HUDEP-2 (cell line): ENCODE data around the gene SOCS6.
"Not testable (repeated sequence)": the region's sequence is repeated elsewhere in the genome, so short reads cannot be mapped to it uniquely, and the experiment has no call there.

Experiments used
- DNase-seq, 76 experiments: peaks; one replicate each; lab custom pipeline; 2025; ENCODE audit not compliant: unreplicated experiment in 76 of 76; lab: John Stamatoyannopoulos, UW

The SOCS6 gene, protein sequence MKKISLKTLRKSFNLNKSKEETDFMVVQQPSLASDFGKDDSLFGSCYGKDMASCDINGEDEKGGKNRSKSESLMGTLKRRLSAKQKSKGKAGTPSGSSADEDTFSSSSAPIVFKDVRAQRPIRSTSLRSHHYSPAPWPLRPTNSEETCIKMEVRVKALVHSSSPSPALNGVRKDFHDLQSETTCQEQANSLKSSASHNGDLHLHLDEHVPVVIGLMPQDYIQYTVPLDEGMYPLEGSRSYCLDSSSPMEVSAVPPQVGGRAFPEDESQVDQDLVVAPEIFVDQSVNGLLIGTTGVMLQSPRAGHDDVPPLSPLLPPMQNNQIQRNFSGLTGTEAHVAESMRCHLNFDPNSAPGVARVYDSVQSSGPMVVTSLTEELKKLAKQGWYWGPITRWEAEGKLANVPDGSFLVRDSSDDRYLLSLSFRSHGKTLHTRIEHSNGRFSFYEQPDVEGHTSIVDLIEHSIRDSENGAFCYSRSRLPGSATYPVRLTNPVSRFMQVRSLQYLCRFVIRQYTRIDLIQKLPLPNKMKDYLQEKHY

DNA sequence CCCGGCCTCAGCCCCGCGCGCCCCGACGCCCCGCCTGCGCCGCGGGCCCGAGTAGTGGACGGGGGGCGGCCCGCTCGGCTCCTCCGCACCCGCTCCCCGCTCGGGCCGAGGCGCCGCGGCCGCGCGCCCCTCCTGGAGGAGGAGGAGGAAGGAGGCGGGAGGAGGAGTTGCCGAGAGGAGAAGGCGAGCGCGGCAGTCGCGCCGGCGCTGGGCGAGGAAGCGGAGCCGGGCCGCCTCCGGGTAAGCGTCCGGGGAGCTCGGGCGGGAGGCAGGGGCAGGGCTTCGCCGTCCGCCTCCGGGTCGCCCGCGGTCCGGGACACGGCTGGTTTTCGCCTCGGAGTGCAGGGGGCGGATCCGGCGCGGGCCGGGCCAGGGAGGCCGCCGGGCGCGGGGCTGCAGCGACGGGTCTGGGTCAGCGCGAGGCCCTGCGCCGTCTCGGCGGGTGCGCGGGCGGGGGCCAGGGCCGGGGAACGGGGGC, at the start of gene SOCS6:
SOCS6 (plus strand) TSS at position 195 of the 478 bp plus-strand sequence. CDS start 35,624 bp downstream, outside the sequence.
- peak in 60 of 76 experiments; percentile 1 to 73 (median 44) for DNase-seq

DNA sequence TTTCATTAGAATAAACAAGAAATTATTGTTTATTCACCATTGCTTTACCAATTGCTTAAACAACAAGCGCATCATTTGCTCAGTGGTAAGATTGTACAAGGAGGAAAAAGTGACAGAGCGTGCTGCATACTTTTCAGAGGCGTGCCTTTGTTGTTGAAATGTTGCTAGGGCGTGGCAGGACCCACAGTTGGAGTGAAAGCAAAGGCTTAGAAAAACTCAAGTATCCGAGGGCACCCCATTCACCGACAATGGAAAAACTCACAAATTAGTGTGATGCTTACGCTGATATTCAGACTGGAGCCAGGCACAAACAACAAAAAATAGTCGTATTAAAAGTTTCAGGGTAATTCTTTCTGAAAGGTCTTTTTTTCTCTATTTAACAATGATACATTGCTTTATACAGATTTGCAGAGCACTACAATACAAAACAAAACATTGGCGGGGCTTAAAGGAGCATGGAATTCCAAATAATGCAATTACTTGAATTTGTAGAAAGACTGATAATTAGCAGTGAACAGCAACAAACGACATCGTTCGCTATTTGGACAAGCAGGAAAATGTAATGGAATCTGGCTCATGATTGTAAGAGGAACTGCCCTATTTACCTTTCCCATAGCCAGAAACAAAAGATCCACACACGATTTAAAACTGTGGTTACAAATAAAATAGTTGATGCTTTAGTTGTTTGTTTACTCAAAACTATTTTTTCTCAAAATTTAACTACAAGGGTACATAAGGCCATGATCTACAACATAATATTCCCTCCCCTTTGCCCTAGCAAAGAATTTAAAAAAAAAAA, 45.5 kb upstream of the SOCS6 start:
- DNase-seq = no peak

DNA sequence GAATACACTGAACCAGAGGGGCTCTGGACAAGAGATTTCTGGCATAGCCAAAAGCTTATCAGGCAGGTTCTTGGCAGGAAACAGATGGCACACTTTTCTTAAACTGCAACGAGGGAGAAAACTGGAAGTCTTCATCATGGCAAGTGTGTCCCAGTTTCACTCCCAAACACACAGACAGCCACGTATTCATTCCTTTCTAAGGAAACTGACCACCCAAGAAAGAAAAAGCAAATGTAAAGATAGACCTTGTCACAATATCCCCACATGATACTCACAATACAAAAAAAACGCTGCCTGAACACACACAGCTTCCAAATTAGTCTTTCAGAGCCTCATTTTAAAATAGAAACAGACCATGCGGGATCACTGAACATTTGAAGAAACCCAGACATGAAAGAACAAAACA, 42.8 kb upstream of the SOCS6 start:
- DNase-seq = peak in 1 of 76 experiments; percentile 18

DNA sequence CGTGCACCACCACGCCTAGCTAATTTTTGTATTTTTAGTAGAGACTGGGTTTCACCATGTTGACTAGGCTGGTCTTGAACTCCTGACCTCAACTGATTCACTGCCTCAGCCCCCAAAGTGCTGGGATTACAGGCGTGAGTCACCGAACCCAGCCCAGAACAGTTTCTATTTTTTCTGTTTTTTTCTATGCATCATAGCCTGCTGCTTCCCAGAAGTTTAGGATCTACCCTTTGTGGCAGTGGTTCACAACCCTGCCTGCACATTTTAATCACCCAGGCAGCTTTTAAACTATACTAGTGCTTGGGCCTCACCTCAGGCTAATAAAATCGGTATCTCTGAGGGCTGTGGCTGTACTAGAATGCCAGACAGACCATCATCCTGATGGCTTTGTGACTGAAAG, 39.7 kb upstream of the SOCS6 start:
- no peak for DNase-seq

DNA sequence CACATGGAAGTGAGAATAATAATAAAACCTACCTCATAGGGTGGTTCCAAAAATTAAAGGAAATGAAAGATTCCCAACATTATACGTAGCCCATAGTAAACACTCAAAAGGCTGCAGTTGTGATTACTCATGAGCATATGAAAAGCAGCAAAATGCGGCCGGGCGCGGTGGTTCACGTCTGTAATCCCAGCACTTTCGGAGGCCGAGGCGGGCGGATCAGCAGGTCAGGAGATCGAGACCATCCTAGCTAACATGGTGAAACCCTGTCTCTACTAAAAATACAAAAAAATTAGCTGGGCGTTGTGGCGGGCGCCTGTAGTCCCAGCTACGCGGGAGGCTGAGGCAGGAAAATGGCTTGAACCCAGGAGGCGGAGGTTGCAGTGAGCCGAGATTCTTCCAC, 39.0 kb upstream of the SOCS6 start:
- not testable (repeated sequence) for DNase-seq

DNA sequence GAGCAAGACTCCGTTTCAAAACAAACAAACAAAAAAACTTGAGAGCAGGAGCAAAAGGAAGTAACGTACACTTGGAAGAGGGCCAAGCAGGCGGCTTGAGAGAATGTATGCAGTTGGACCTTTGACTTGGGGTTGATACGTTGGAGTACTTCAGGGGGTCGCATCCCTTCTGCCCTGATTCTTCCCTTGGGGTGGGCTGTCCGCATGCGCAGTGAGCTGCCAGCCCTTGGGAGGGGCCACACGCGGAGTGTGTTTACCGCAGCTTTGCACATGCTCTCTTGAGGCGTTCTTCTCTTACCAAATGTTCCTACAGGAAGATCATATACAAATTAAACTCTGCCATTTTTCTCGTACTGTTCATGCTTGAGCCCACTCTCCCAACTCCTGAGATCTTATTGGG, 38.1 kb upstream of the SOCS6 start:
- DNase-seq = no peak

DNA sequence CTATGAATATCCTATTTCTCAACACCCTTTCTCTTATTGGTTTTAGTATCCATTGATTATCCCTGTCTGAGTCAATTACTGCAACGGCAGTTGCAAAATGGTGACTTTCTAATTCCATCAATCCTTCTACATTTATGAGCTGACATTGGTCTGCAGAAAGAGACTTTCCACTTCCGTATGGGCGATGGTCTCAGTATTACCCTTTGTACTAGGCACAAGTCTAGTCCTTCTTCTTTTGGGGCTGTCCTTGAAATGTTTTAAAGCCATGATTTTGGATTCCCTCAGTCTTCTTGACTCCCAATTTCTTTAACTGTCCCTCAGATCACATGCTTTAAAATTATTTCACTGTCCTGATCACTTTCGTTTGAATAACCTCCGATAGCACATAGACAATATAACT, 32.7 kb upstream of the SOCS6 start:
- no peak for DNase-seq

DNA sequence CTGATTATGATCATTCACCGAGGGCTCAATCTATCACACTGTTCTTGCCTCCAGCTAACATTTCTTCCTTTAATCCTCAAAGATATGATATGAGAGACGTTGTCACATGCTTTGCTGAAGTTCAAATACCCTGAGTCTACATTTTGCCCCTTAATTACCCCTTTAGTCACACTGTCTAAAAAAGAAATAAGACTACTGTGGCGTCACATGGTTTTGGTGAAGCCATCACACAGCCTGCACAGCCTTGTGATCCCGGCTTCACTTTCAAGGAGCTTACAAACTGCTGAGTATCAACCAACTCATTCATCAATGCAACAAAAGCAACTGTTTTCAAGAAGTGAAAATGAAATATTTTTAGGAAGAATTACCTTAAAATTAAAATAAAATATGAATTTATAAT, 31.9 kb upstream of the SOCS6 start:
- no peak for DNase-seq

DNA sequence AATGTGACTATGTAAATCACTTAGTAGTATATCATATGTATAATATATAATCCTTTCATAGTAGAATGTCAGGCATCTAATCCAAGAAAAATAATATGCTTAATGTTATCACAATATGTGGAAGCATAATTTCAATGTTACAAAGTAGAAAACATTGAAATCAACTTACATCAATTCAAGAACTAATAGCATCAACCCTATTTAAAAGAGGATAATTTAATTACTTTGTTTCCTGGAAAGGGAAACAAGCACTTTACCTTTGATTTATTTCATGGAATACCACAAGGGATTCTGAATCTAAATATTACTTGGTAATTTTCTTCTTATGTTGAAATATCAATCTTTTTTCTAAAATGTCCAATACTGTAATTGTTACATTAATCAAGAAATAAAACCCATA, 30.6 kb upstream of the SOCS6 start:
- DNase-seq = no peak

DNA sequence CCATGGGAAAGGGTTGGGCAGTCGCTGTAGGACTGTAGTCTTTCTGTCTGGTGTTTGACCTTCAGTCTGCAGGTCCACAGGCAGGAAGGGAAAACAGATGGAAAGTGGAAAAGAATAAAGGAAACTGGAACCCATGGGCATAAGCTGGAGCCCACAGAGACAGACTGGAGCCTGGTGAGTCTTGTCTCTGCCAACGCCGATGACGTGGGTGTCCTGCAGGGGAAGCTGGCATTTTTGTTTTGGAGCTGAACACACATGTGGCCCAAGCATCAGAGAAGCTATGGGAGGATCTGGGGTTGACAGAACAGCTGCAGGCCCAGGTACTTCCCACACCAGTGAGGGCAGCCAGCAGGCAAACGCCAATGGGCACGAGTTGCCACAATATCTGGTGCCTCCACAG, 28.2 kb upstream of the SOCS6 start:
- no peak for DNase-seq

DNA sequence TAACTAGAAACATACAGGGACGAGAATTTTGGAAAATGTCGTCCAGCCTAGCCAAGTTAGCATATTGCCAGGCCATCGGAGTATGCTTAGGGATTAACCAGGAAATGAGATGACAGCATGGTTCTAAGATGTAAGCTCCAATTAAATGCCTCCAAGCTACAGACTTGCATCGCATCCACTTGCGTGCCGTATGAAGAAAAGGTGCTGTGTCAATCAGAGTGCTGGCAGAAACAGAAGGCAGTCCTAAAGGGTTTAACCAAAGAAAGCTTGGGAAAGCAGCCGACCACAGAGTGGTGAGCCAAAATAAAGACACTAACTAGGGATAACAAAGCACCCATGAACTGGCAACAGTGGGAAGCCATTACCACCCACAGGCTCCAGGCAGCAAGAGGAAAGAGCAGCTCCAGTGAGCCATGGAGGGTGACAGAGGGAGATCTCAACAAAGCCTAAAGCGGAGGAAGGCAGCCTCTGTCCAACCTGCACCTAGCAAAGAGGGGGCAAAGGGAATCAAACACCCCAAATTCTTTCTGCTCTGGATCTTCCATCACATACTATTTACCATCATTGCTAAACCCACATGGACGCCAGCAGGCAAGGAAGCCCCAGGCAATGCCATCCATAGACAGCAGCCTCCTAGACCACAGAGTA, 27.6 kb upstream of the SOCS6 start:
- DNase-seq = no peak

DNA sequence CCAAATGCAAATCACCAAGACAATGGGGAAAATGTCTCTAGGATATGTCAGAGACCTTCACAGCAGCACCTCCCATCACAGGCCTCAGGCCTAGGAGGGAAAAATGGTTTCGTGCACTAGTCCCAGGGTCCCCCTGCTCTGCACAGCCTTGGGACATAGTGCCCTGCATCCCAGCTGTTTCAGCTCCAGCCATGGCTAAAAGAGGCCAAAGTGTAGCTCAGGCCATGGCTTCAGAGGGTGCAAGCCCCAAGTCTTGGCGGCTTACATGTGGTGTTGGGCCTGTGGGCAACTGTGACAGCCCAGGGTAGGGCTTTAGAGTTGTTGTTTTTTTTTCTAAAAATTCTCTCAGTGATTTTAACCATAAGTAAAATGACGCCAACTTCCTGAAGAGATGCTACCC, 25.5 kb upstream of the SOCS6 start:
- DNase-seq = no peak

DNA sequence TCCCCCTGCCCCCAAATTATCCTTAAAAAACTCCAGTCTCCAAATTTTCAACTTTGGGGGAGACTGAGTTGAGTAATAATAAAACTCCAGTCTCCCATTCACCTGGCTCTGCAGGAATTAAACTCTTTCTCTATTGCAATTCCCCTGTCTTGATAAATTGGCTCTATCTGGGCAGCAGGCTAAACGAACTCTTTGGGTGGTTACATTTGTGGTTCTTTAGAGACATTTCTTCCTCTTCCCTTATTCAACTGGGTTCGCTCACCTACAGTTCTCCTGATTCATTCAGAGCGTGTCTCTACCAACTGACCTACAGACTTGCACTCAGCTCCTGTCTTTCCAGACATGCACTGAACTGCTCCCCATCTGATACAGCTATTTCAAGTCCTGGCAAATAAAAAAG, 17.1 kb upstream of the SOCS6 start:
- no peak for DNase-seq

DNA sequence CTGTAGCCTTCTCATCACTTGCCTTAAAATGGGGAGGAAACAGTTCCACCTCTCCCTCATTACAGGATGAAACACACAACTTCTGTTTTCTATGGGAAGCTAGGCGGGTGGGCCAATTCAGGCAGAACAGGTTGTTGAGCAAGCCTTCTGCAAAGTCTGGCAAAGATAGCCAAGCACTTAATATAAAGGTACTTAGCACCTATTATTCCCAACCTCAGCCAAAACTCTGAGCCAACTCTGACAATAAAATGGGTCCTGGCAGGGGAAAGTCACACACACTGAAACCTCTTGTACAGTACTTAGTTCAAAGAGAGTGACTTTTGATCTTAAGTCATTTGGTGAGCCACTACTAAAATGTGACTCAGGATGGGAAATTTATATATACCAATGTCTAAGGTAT, 15.8 kb upstream of the SOCS6 start:
- no peak for DNase-seq

DNA sequence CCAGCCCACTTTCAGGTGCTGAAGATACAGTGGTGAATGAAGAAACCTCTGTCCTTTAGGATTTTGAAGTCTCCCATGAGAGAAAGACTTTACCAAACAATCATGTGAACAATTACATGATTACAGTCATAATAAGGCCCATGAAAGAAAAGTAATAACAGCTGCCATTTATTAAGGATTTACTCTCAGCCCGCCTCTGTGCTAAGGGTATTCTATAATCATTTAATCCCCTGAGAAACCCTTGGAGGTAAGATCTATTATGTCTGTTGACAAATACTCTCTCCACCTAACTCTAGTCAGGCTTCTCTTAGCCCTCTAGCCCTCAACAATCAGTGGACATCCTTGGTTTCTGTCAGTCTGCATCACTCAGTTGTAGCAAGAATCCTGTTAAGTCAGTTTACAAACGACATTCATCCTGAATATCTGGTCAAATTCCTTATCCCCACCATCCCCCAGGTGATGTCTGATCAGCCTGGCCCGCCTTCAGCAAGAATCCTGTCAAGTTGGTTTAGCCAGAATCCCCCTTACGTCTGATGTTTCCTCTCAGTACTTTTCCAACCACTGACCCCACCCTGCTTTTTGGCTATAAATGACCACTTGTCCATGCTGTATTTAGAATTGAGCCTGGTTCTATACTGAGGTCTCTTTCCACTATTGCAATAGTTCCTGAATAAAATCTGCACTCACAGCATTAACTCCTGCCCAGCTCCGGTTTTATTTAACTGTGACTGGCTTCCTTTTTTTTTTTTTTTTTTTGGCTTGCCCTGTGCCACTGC, 12.2 kb upstream of the SOCS6 start:
- DNase-seq = no peak

DNA sequence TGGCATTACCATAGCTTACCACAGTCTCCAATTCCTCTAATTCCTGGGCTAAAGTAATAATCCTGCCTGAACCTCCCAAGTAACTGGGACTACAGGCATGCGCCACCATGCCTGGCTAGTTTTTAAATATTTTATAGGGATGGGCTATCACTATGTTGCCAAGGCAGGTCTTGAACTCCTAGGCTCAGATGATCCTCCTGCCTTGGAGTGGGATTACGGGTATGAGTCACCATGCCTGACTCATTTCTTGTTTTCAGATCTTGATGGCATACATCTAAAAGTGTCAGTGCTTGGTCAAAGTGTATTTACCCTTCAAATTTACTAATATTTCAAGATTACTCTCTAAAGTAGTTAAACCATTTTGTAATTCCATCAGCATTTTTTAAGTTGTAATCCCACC, 9.4 kb upstream of the SOCS6 start:
- DNase-seq = peak in 2 of 76 experiments; percentile 14 to 18

DNA sequence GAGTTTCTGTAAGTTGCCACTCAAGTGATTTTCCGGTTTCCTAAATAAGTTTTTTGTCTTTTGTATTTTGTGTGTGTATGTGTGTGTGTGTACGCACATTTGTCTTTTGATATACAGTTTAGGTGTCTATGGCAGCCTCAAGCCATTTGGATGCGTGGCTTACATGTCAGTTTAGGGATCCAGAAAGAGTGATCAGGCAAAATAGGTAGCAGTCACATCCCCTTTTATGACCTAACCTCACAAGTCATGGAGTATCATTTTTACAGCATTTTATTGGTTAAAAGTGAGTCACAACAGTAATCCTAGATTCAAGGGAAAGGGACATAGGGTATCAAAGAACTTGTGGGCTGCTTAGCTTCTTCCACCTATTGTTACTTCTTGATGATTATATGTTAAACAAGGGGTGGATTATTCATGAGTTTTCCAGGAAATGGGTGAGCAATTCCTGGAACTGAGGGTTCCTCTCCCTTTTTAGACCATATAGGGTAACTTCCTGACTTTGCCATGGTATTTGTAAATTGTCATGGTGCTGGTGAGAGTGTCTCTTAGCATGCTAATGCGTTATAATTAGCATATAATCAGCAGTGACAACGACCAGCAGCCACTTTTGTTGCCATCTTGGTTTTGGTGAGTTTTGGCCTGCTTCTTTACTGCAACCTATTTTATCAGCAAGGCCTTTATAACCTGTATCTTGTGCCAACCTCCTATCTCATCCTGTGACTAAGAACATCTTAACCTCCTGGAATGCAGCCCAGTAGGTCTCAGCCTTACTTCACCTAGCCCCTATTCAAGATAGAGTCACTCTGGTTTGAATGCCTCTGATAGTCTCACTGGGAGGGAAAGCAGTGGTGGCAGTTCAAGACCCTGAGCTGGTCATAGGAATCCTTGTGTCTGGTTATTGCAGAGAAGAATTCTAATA, 8.6 kb upstream of the SOCS6 start:
- peak in 73 of 76 experiments; percentile 11 to 99 (median 81) for DNase-seq

DNA sequence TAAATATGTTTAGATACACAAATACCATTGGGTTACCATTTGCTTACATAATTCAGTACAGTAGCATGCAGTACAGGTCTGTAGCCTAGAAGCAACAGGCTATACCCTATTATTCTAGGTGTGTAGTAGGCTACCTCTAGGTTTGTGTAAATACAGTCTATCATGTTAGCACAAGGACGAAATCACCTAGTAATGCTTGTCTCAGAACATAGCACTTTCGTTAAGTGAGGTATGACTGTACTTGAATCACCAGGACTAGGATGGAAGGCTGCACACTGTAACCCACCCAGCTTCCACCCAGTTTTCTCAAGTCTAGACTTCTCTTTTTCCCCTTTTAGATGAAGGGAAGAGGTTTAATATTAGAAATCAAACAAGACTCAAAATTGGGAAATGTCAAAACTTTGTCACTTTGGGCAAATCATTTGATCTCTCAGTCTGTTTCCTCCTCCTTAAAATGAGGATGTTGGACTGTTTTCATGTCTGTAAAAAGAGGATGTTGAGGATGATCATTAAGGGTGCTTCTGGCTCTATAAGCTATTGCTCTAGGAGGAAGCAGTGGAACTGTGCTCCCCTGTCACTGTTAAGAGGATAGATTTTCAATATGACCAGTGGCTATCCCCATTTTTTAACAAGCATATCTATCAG, 3.7 kb upstream of the SOCS6 start:
- DNase-seq = no peak

DNA sequence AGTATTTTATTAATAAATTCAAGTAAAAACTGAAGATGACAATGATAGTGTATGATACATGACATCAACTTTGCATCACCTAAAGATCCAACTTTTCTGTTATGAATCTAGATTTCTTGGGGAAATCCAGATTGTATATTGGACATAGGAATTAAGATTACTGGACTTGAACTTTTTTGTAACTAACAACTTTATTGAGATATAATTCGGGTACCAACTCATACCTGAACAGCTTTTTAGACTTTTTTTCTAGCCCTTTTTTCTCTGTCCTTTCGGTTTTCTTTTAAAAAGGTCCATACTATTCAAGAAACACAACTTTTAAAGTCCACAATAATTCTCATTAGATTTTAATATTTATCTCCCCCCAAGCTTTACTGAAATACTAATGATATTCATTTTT, 1.1 kb upstream of the SOCS6 start:
- no peak for DNase-seq
